GM18907 (cell line): ENCODE measurements around the gene SPAG17.

Experiments
- ATAC-seq: cut with Tn5 transposase; IDR thresholded peaks from one replicate; pipeline ENCODE4 v1.9.1; 2021; ENCODE audit warnings: mild to moderate bottlenecking, moderate library complexity; ENCODE audit not compliant: unreplicated experiment

The SPAG17 gene

DNA sequence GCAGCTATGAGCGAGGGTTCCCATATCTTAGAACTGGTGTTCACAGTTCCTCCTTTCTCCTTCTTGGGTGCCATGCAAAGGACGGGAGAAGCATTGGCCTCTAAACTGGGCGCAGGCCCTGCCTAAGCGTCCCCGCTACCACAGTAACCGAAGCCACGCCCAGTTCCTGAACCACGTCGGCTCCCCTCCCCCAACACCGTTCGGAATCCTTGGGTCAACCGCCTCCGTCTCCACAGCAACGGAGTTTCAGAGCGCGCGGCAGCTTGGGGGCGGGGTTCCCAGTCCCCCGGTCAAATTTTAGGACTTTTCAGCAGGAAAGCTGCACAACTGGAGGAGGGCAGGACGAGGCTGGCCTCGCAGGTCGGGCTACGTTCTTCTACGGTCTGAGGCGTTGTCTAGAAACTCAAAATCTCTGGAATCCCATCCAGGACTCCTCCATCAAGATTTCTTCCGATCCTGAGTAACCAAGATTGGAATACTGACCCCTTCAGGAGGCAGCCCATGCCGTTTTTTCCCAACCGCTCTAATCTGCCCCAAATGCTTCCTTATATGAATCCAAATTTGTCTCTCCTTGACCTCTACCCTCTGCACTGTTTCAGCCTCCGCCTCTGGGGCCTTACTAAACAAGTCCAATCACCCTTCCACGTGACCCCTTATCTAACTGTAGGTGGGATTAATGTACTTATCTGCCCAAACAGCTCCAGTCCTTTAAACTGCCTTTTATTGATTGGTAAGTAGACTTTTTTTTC, at the start of gene SPAG17:
TSS of gene SPAG17 (minus strand) at position 145 of the 749 bp plus-strand sequence. CDS start at position 74, 71 bp downstream.
- ATAC-seq: no peak

DNA sequence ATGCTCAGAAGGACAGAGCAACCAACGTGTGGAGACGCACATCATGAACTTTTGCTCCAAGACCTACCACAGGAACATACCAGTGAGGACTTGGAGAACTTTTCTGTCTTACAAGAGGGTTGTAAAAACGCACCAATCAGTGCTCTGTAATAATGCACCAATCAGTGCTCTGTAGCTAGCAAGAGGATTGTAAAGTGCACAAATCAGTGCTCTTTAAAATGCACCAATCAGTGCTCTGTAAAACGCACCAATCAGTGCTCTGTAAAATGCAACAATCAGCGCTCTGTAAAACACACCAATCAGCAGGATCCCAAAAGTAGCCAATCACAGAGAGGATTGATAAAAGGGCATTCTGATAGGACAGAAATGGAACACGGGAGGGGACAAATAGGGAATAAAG, 40.4 kb upstream of the SPAG17 start:
- no peak for ATAC-seq

DNA sequence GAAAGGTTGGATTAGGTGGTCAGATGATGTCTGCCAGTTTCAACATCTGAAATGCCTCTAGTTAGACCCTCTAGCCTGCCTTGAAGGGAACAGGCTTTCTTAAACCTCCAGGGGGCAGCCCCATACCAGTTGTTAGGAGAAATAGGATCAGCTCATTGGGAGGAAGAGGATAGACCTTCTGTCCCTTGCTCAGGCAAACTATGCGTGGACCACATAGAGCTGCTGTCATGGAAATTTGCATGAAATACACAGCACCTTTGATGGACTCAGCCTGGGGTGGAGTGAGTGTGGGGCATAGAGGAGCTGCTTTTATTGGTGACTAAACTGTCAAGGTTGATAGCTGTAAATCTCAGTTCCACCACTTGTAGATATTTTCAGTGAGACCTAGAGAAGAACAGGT, 38.4 kb upstream of the SPAG17 start:
- no peak for ATAC-seq

DNA sequence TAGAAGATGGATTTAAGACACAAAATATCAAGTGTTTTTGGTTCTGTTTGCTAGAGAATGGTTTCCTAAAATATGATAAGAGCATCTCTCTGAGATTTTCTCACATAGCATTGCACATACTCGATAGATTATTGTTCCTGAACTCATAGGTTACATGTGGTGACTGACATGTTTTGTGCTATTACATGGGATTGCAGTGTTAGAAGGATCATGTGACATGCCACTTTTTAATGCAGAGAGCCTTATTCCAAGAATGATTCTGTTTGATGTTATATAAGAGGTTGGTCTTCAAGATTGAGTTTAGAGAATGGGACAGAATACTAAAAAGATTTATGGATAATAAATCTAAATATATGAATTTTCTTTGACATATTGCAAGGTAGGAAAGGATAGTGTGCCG, 34.4 kb upstream of the SPAG17 start:
- ATAC-seq: no peak

DNA sequence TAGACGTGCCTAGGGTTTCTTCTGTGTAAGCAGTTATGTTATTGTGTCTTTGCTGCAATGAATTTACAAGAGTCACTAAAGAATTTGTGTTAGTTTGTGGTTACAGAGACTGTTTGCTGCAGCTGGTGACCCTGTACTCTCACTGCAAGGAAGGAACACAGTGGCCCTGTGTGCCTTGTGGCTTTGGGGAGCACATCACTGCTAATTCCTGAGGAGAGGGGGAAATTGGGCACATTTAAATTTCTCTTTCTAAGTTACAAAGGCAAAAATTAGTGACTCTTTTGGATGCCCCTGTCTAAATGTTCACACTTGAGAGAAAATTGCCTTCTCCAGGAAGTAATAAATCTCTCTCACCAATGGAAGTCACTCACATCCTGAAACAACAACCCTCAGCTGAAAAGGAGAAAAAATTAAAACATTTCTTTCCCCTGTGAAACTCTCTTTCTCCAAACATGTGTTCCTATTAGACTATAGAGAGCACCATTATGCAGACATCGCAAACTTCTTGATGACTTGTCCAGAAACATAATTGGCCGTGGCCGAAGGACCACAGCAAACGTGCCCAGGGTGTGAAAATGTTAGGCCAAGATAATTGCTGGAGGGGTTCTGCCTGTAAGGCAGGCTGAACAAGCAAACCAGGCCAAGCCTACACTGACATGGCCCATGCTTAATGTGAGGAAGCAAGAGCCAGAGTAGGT, 32.3 kb upstream of the SPAG17 start:
- no peak for ATAC-seq

DNA sequence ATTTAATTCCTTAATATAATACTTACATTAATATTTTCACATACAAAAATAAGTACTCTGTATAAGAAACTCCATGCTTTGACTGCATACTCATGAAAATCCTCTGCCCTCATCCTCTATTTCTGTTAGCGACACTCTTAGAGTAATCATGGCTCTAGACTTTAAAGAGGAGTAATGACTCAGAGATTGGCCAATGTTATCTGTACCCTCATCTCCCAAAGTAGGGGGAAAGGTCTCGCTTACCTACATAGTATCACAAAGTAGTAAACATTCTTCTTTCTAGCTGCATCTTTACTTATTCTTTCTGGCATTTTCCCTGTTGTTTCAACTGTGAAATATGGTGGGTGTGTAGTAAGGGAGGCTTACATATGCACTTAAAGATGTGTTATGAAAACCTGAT, 29.8 kb upstream of the SPAG17 start:
- ATAC-seq: no peak

DNA sequence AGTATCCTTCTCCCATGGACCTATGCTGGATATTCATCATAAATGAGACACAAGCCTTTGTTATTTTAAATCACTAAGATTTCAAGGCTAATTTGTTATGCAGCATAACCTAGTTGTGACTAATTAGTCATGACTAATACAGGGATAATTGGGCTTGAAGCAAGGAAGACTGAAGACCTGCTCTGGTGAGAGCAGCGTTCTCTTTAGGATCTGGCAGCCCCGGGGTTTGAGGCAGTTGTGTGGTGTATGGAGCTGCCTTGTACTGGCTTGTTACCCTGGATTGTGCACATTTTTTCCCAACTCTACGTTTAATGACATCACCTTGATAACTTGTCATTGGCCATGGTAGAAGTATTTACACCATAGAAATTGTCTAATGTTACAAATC, 25.7 kb upstream of the SPAG17 start:
- ATAC-seq: no peak

DNA sequence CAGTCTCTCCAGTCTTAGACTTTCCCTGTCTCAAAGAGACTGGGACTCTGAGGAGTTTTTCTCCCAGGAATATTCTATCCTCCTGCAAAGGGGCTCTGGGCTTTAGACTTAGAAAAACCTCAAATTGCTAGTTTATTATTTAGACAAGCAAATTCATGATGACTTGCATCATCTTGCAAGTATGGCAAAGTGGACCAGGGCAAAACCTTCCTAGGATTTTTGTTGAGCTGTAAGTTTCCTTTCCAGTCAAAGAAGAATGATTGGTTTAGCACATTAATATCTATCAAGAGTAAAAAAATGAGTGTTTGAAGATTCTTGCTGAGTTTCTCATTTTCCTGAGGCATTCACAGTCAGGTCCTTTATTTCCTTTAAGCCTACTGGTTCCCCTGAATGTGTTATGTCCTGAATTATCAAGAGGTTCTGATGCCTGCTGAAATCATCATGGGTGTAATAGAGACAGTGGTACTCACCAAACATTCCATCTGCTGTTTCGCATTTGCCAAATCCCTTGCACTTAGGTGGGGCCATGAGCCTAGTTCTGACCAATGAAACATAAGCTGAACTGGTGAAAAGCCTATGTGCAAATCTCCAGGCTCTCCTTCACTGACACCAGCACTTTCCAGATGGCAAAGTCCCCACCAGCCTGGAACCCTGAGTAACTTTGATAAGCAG, 25.2 kb upstream of the SPAG17 start:
- ATAC-seq: no peak

DNA sequence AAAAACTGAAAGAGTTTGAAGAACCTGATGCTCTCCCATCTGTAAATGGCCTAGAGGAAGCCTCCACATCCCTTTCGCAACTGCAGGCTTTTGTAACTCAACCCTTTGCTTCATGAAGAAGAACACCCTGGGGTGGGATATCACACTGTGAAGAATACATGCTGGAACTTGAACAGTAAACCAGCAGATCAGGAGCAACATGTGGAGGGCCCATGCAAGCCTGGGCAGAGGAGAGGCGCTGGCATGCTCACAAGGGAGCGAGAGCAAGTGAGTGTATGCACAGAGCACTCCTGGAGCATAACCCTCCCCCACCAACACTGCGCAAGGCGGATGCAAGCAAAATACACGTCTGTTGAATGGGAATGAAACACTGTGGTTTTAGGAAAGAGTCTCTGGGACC, 24.6 kb upstream of the SPAG17 start:
- ATAC-seq: no peak

DNA sequence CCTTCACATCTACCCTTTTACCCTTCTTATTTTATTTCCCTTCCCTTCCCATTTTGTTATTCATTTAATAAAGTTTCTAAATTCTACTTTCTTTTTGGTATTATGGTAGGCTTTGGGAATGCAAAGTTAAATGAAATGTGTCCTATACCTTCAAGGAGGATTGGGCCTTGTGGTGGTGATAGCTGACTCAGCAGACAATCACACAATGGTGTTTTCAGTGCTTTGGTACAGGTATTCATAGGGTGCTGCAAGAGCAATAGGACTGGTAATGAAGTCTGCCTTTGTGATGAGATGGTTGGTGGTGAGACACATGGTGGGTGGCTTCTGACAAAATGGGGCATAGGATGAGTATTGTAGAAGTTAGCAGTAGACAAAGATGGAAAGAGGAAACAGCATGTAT, 21.9 kb upstream of the SPAG17 start:
- ATAC-seq: no peak

DNA sequence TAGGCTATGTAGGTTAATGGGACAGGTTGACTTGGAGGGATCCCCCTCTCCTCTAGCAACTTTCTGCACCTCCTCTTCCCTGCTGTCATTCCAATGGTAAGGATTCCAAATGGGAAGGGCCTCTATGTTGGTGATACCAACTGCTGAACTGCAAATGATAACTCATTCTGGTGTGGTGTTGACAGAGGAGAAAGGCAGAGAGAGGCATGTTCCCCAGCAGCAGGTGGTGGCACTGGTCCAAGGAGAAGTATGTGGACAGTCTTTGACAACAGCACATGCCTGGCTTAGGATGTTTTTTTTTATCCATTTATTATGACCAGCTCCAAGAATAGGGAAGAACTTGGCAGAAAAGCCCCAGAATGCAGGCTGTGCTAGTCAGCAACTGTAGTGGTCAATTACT, 19.6 kb upstream of the SPAG17 start:
- no peak for ATAC-seq

DNA sequence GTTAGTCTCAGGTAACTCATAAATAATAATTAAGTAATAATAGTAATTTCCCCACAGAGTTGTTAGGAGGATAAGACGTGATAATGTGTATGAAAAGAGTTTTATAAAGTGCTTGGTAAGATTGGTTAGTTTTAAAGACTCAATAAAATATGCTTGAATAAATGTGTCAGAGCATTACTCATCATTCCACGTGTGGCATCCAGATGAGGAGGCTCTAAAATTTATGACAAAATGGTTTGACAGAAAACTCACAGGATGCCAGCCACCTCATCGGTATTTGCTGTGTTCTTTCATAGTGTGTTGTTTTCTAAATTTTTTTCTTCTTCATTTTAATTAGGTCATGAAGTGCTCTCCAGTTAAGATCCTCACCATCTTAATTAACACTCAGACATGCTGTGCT, 19.1 kb upstream of the SPAG17 start:
- no peak for ATAC-seq

DNA sequence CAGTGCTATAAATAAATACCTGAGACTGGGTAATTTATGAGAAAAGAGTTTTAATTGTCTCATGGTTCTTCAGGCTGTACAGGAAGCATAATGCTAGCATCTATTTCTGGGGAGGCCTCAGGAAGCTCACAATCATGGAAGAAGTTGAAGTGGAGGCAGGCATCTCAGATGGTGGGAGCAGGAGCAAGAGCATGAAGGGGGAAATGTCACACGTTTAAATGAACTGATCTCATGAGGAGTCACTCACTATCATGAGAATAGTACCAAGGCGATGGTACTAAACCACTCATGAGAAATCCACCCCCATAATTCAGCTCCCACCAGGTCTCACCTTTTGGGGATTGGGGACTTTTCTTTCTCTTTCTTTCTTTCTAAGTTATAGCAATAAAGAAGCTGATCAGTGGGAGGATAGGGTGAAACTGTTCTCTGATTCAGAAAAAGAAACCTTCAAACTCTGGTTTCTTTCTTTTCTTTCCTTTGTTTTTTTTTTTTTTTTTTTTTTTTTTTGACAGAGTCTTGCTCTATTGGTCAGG, 17.1 kb upstream of the SPAG17 start:
- no peak for ATAC-seq

DNA sequence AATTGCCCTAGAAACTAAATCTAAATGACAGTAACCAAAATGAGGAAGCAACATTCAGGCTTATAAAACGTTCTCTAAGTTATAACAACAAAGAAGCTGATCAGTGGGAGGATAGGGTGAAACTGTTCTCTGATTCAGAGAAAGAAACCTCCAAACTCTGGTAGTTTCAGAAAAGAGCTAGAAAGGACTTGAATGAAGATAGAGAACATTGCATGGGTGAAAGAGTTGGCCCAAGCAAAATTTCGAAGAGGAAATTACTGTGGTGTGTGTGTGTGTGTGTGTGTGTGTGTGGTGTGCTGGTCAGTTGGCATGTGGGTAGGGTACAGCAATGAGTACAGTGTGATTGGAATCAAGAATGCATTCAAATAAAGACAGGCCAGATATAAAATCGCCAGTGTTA, 16.5 kb upstream of the SPAG17 start:
- ATAC-seq: no peak

DNA sequence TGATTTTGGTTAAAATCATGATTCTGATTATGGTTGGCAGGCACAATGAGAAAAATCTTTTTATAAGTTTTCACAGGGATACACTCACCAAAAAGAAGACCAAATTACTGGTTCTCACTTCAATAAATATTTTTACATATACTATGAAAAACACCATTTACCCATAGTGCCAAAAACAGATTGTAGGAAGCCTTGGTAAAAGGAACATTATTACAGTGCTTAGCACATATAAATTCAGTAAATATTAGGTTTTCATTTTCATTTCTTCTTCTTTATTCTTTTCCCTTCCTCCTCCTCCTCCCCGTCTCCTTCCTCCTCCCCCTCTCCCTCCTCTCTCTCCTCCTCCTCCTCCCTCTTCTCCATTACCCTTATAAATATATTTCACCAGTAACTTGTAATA, 15.8 kb upstream of the SPAG17 start:
- no peak for ATAC-seq

DNA sequence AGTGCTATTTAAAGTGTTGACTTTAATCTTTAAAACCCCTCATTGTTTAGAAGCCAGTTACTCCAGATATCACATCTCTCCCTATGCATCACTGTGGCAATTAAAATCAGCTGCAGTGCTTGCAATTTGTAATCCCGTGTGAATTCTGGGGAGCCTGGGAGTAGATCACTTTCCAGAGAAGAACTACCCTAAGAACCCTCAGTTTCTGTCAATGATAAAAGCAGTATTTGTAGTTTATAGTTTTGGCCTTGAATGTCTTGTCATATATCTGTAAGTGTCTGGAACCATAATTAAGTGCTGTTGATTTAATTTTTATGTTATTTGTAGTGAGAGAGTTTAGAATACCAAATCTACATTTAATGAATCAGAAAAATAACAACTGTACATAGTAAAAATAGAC, 5.5 kb upstream of the SPAG17 start:
- ATAC-seq: no peak

DNA sequence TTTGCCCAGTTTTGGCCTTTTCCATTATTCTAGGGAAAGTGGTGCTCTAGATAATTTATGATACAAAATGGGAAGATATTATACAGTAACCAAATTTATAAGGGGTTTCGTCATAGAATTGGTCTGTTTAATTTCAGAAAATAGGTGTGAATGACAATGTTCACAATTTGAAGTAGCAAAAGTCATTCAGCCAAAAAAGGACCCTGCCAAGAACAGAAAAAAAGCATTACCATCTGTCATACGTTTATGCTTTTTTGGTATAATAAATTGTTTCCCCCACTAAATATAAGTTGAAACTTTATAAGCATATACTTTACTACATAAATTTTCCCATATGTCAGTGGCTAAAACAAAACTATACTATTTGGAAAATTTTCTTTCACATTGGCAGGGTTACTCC, 4.5 kb upstream of the SPAG17 start:
- ATAC-seq: no peak

DNA sequence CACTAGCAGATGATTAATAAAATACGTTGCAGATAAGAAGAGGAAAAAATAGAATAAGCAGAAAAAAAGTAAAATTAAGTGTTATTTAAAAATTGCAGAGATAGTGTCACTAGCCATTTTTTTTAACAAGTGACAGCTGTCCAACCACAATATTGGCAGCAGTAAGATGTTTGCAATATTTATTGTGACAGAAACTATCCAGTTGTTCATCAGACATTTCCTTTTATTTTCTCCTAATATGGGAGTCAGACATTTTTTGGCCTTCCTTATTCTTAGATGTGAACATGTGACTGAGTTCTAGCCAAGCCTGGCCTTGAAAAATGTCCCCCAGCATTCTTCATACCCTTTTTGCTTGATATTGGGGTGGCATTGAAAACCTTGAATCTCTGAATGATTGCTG, 3.4 kb upstream of the SPAG17 start:
- ATAC-seq: no peak

DNA sequence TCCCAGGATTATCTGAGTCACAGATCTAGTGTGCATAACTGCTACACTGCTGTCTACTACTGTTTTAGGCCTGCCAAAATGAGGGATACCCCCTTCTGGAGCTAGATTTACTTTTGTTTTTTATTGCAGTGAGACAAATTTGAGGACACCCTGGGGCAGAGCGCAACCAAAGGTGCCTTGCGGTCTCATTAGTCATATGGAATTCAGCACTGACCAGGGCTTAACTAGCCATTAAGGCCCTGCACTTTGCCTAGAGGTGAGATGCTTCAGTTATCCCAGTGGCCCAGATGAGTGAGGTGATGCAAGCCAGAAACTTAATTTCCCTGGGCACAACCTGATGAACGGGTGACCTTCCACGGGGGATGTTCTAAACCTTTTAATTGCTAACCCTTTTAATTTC, 998 bp upstream of the SPAG17 start:
- ATAC-seq: no peak

DNA sequence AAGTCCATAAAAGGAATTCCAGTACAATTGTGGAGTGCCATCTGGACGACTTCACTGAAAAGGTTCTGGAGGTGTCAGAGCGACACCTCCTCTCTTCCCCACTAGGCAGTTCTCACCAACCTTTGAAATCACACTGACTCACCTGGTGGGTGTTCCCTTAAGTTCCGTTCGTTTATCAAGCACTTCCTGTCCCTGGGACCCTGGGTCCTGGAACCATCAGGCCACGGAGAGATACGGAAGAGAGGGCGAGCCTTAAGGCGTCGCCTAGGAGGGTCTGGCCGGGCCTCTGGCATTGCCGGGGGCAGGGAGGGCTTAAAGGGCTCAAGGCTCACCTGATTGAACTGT, 317 bp downstream of the SPAG17 start:
- ATAC-seq: no peak

DNA sequence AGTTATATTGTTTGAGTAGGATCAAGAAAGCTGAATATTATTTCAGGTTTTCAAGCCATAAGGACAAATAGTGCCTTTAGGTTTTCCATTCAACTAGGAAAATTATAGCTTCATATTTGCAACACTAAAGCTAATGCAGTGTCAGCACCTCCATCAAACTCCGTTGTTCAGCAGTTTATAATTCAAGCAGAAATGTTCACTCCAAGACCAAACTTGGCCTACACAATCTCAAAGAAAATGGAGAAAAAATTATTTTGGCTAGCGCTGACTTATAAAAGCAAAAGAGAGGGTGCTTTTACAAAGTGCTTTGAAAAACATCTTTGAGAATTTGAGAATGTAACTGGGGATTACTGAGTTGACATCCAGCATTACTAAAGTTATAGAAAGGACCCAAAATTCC, 1.4 kb downstream of the SPAG17 start:
- no peak for ATAC-seq

DNA sequence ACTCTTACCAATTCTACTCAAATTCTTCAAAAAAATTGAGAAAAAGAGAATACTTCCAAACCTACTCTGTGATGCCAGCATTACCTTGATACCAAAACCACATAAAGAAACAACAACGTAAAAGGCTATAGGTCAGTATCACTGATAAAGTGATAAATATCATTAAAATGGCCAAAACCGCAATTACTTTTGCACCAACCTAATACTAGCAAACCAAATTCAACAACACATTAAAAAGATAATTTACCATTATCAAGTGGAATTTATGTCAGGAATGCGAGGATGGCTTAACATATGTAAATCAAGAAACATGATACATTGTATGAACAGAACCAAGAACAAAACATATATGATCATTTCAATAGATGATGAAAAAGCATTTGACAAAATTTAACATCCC, 7.0 kb downstream of the SPAG17 start:
- ATAC-seq: no peak
